Keratinocyte (primary cell): Measurements from ENCODE around the gene PPM1H.
"Not testable (repeated sequence)": the region's sequence is repeated elsewhere in the genome, so short reads cannot be mapped to it uniquely, and the experiment has no call there.

Source experiments
- CTCF ChIP-seq, 3 experiments: IDR thresholded peaks in 1 of 3; conservative IDR thresholded peaks in 1 of 3; optimal IDR thresholded peaks in 1 of 3; 2 replicates in 2 of 3; 3 replicates in 1 of 3; pipeline versions ENCODE3 to v1.5.1; 2011; ENCODE audit warnings: low read length in 3 of 3, mild to moderate bottlenecking in 3 of 3, moderate library complexity in 2 of 3, control low read depth in 1 of 3, inconsistent platforms in 1 of 3; ENCODE audit not compliant: insufficient read depth in 2 of 3; ENCODE audit errors: extremely low read depth in 1 of 3
- EZH2 ChIP-seq: IDR thresholded peaks from one replicate; pipeline ENCODE4 v1.6.1; 2012; ENCODE audit warnings: inconsistent platforms, mild to moderate bottlenecking, low read length, moderate library complexity

- not testable (repeated sequence) for TF ChIP-seq CTCF (optimal IDR thresholded peaks at IDR 0.05 in 1 of 3, IDR thresholded peaks at IDR 0.05 in 1 of 3, conservative IDR thresholded peaks at IDR 0.05 in 1 of 3; ENCODE audit: extremely low read depth in 1 of 3, insufficient read depth in 2 of 3, low read length in 3 of 3); EZH2
Measured at GRCh38 chr12:62811481-62811880, 123.5 kb downstream of the PPM1H start.
